Small intestine (tissue), 7 donors: ENCODE measurements around the gene GRSF1. TPM values are rescaled to one million over a fixed set of nuclear protein-coding genes. Genes with fewer than 3 reads are reported as not detected.
"Not testable (repeated sequence)": the region's sequence is repeated elsewhere in the genome, so short reads cannot be mapped to it uniquely, and the experiment has no call there.

ENCODE experiments used
- DNase-seq, 2 donors: peaks; one replicate each; pipeline versions ENCODE4 v3.0.0 to v3.0.0-alpha.2; 2013
- FAIRE-seq: peaks from 2 replicates; lab custom pipeline; 2012; peaks lifted over from hg19 to GRCh38; lab: Jason Lieb, UNC
- H3K27ac ChIP-seq, 3 donors: one replicate each; pipeline ENCODE4 v1.5.1; 2013; ENCODE audit warnings: low read length in 2 of 3, mild to moderate bottlenecking in 2 of 3, control low read depth in 1 of 3, inconsistent platforms in 1 of 3, low read depth in 1 of 3, moderate library complexity in 1 of 3
- H3K27me3 ChIP-seq, 3 donors: one replicate each; pipeline ENCODE4 v1.6.1; 2013; ENCODE audit warnings: low read length in 3 of 3, inconsistent platforms in 1 of 3; ENCODE audit not compliant: control insufficient read depth in 3 of 3, insufficient read depth in 3 of 3
- H3K36me3 ChIP-seq, 3 donors: one replicate each; pipeline ENCODE4 v1.6.1; 2013; ENCODE audit warnings: low read length in 3 of 3, inconsistent platforms in 1 of 3, low read depth in 1 of 3, mild to moderate bottlenecking in 1 of 3, moderate library complexity in 1 of 3; ENCODE audit not compliant: control insufficient read depth in 3 of 3, insufficient read depth in 2 of 3
- H3K4me1 ChIP-seq, 3 donors: one replicate each; pipeline ENCODE4 v1.6.1; 2013; ENCODE audit warnings: low read length in 2 of 3, inconsistent platforms in 1 of 3, low read depth in 1 of 3, mild to moderate bottlenecking in 1 of 3, moderate library complexity in 1 of 3; ENCODE audit not compliant: control insufficient read depth in 3 of 3, insufficient read depth in 2 of 3
- H3K4me3 ChIP-seq, 3 donors: one replicate each; pipeline ENCODE4 v1.5.1; 2013; ENCODE audit warnings: low read length in 3 of 3, control low read depth in 1 of 3, inconsistent platforms in 1 of 3, low read depth in 1 of 3, mild to moderate bottlenecking in 1 of 3, moderate library complexity in 1 of 3
- H3K9me3 ChIP-seq, 2 donors: one replicate each; pipeline ENCODE4 v1.6.1; 2013; ENCODE audit warnings: low read depth in 1 of 2, low read length in 1 of 2; ENCODE audit not compliant: control insufficient read depth in 2 of 2, insufficient read depth in 1 of 2
- WGBS, 3 donors: extraction: QIAGEN DNeasy Blood & Tissue Kit; methylation state at CpG; one replicate each; pipeline ENCODE4 v1.1.7; 2013; 5-methylcytosine and 5-hydroxymethylcytosine counted together
- polyA plus RNA-seq, 4 donors: library from polyadenylated mRNA; stranded (reverse) in 3 of 4; unstranded in 1 of 4; fragments of 200-250 nt in 3 of 4; fragments of 120-200 nt in 1 of 4; gene quantifications; one replicate each; pipeline versions ENCODE4 v1.2.1 to v1.2.3, GENCODE V29; 2013
- donor health status: healthy with polysubstance abuse.
- donor health status: control.
- donor health status: control.
- donor health status: Bipolar disorder and iron deficiency.
- donor health status: healthy.

Gene GRSF1
- polyA plus RNA-seq, 4 donors = 41.1 to 69.1 (median 57.7) TPM

DNA sequence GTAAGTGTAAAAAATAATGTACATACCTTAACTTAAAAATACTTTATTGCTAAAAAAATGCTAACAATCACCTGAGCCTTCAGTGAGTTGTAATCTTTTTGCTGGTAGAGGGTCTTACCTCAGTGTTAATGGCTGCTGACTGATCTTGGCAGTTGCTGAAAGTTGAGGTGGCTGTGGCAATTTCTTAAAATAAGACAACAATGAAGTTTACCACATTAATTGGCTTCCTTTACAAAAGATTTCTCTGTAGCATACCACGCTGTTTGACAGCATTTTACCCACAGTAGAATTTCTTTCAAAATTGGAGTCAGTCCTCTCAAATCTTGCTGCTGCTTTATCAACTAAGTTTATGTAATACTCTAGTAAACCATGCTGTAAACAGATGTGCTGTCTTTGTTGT, 70.3 kb downstream of the GRSF1 start:
- H3K4me3 ChIP-seq, H3K4me1 ChIP-seq, DNase-seq, H3K9me3 ChIP-seq, H3K27ac ChIP-seq, FAIRE-seq, H3K27me3 ChIP-seq: not testable (repeated sequence)
- 39 to 96% (median 93%) methylated on average over 1 of the region's 1 CpG for WGBS, 3 donors
- peaks cover 0 to 20% (median 4%) of the 10 kb centered on the region in 3 donors for H3K36me3 ChIP-seq

DNA sequence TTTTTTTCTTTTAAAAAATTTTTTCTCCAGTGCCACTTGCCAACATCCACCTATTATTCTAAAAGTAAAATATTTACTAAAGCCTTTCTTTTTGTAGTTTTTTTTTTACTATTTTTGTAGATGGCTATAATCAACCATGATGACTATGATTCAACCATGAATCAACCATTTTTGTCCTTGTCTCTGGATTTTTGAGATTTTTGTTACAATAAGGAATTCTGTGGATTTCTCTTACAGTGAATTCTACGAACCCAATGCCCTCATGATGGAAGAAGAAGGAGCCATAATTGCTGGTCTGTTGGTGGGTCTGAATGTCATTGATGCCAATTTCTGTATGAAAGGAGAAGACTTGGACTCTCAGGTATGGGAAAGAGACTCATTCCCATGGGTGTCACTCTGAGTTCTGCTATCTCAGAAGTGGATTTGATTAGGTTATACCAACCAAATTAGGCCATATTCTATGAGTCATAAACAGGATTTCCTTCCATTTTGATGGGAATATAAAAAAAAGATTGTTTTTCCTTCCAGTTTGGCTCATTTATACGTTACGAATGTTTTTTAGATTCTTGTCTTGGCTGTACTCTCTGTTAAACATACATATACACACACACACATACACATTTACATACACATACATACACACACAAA, 71.3 kb downstream of the GRSF1 start:
- Histone ChIP-seq H3K4me3 (no peak overlapping the region), H3K4me1 (no peaks in the 10 kb centered on the region), H3K36me3 (peaks cover 2 to 18% (median 4%) of the 10 kb centered on the region in 3 donors), H3K9me3 (no peaks in the 10 kb centered on the region), H3K27me3 (no peaks in the 10 kb centered on the region), H3K27ac (no peak overlapping the region)
- no peak for DNase-seq
- WGBS, 3 donors = 93 to 98% (median 97%) methylated on average over 3 of the region's 3 CpGs
- no peak for FAIRE-seq

Other genes starting within 250 kb of the GRSF1 start
- gene AMBN, start 247.6 kb downstream of the GRSF1 start, polyA plus RNA-seq = not detected
- 1 to 10 TPM in 1 of 4 donors, under 1 TPM in 2, not detected in 1; under 0.01 to 4.5 (median 0.04) TPM for gene ENAM, start 211.1 kb downstream of the GRSF1 start, polyA plus RNA-seq
- gene JCHAIN, start 173.4 kb downstream of the GRSF1 start, polyA plus RNA-seq = 1,000 to 10,000 TPM in 1 of 4 donors, 100 to 1,000 TPM in 1, 10 to 100 TPM in 1, under 1 TPM in 1; 0.90 to 2,753 (median 108) TPM
- 10 to 100 TPM; 18.6 to 34.8 (median 23.5) TPM for gene UTP3, start 151.4 kb downstream of the GRSF1 start, polyA plus RNA-seq
- 10 to 100 TPM; 13.8 to 48.4 (median 18.2) TPM for gene RUFY3, start 117.9 kb downstream of the GRSF1 start, polyA plus RNA-seq
- gene MOB1B, start 62.5 kb upstream of the GRSF1 start, polyA plus RNA-seq = 10 to 100 TPM in 1 of 4 donors, 1 to 10 TPM in 3; 1.1 to 22.5 (median 2.7) TPM
- gene DCK, start 153.8 kb upstream of the GRSF1 start, polyA plus RNA-seq = 10 to 100 TPM in 2 of 4 donors, 1 to 10 TPM in 2; 7.4 to 18.9 (median 13.4) TPM